BJ (cell line): ENCODE measurements around the gene NBEA. TPM values are rescaled to one million over a fixed set of nuclear protein-coding genes. Genes with fewer than 3 reads are reported as not detected.

Source experiments
- CTCF ChIA-PET: fragments of 350-600 bp; formaldehyde crosslinking; extraction: SDS; loops from one replicate; lab custom pipeline; 2021; ENCODE audit warnings: antibody characterized with exemption, inconsistent platforms; lab: Yijun Ruan, JAX
- POLR2A ChIA-PET: fragments of 300-600 bp; sonication (Branson Sonifier 250); formaldehyde crosslinking; extraction: SDS; loops from one replicate; lab custom pipeline; 2021; ENCODE audit warnings: antibody characterized with exemption; lab: Charles Lee
- DNase-seq: peaks from one replicate; pipeline ENCODE4 v3.0.0-alpha.2; 2011; ENCODE audit warnings: low read depth
- H3K27me3 ChIP-seq: 2 replicates; pipeline ENCODE4 v1.6.0; 2011; ENCODE audit warnings: low read length; ENCODE audit not compliant: control insufficient read depth, insufficient read depth
- H3K36me3 ChIP-seq: 2 replicates; pipeline ENCODE4 v1.5.1; 2011; ENCODE audit warnings: low read length; ENCODE audit not compliant: control insufficient read depth, insufficient read depth
- H3K4me3 ChIP-seq: 2 replicates; pipeline ENCODE4 v1.5.1; 2011; ENCODE audit warnings: low read depth, mild to moderate bottlenecking, control low read depth, low read length
- CTCF ChIP-seq: IDR thresholded peaks from 2 replicates; pipeline ENCODE4 v1.5.1; 2011; ENCODE audit warnings: low read depth, mild to moderate bottlenecking, control low read depth, inconsistent platforms, low read length, moderate library complexity; ENCODE audit not compliant: insufficient read depth
- polyA plus RNA-seq: library from polyadenylated mRNA; depleted of rRNA; stranded (reverse); fragments of >200 nt; gene quantifications from 2 replicates; pipeline ENCODE4 v1.2.3, GENCODE V29; 2011

Gene NBEA
- polyA plus RNA-seq, 1 experiment = 17.8 TPM

GRCh38 chr13:35566340-35566739, 624.3 kb downstream of the NBEA start:
- H3K36me3 ChIP-seq = peaks cover 3% of the 10 kb centered on the region
- no peak for TF ChIP-seq CTCF
- DNase-seq = no peak
- no peak overlapping the region for H3K4me3 ChIP-seq
- CTCF ChIA-PET = interaction anchor here (1.3 kb wide), 1 partner anchor 14 kb away, joined by 6 read pairs; no protein-coding TSS in a partner anchor
- POLR2A ChIA-PET = no interaction called here
- no peaks in the 10 kb centered on the region for H3K27me3 ChIP-seq

- DNase-seq = no peak
- peaks cover 3% of the 10 kb centered on the region for H3K36me3 ChIP-seq
- no peak overlapping the region for H3K4me3 ChIP-seq
- ChIA-PET CTCF (interaction anchor here (1.1 to 1.3 kb wide), 3 partner anchors 10 to 113 kb away, joined by 3 to 6 read pairs (median 3); no protein-coding TSS in a partner anchor), POLR2A (no interaction called here)
- H3K27me3 ChIP-seq = no peaks in the 10 kb centered on the region
- TF ChIP-seq CTCF = no peak
Measured at GRCh38 chr13:35567406-35567980, 625.4 kb downstream of the NBEA start.

DNA sequence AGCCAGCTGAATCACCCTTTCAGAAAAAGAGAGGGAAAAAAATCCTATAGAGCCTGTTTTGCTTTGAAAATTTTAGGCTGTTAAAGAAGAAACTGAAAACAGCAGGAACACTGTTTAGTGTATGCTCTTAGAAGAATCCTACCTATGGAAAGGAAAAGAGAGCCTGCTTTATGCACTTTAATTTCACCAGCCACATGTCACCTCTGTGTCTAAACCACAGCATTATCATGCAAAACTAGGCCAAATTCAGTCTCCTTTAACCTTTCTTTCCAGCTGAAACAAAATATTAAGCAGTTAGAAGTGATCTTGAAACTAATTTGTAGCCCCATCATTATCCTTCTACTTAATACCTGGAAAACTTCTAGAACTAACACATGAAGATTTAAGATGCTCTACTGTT, 631.6 kb downstream of the NBEA start:
- H3K36me3 ChIP-seq = no peaks in the 10 kb centered on the region
- ChIA-PET POLR2A (no interaction called here), CTCF (no interaction called here)
- no peak for DNase-seq
- H3K27me3 ChIP-seq = no peaks in the 10 kb centered on the region
- no peak overlapping the region for H3K4me3 ChIP-seq
- TF ChIP-seq CTCF = no peak

GRCh38 chr13:35592457-35592856, 650.4 kb downstream of the NBEA start:
- no peak for TF ChIP-seq CTCF
- no peaks in the 10 kb centered on the region for H3K27me3 ChIP-seq
- no peaks in the 10 kb centered on the region; the same call in 1 of the 2 replicates for H3K36me3 ChIP-seq
- DNase-seq = no peak
- POLR2A ChIA-PET = no interaction called here
- CTCF ChIA-PET = no interaction called here
- no peak overlapping the region for H3K4me3 ChIP-seq

DNA sequence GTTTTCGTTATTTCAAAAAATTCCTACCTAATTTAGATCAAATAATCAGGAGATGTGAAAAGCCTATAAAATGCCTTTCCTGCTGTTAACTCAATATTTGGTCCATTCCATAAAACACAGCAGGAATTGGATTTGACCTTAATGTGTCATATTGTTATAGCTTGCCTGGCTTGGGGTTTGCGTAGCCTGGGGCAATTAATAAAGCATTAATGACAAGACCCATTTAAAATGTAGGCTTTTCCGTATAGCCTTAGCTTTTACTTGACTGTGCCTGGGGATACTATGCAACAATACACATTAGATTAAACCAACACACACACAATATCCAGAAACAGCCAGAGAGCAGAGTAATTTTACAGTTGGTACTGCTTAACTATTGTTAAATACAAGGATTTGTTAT, 651.6 kb downstream of the NBEA start:
- no peak for TF ChIP-seq CTCF
- no peaks in the 10 kb centered on the region; the same call in 1 of the 2 replicates for H3K36me3 ChIP-seq
- ChIA-PET CTCF (interaction anchor here (1.2 kb wide), 1 partner anchor 9 kb away, joined by 3 read pairs; no protein-coding TSS in a partner anchor), POLR2A (no interaction called here)
- no peak for DNase-seq
- no peak overlapping the region for H3K4me3 ChIP-seq
- no peaks in the 10 kb centered on the region for H3K27me3 ChIP-seq
